GM12891 (cell line): ENCODE data around the gene IFI44L.

Experiments used
- PAX5 ChIP-seq: IDR thresholded peaks from 2 replicates; pipeline ENCODE4 v1.6.1; 2011; ENCODE audit warnings: low read length, moderate library complexity, mild to moderate bottlenecking; ENCODE audit not compliant: insufficient read depth, severe bottlenecking
- POLR2A ChIP-seq: IDR thresholded peaks from 2 replicates; pipeline ENCODE4 v1.6.1; 2011; ENCODE audit warnings: low read depth, low read length, control low read depth
- POLR2AphosphoS5 ChIP-seq: IDR thresholded peaks from 2 replicates; pipeline ENCODE4 v1.6.1; 2011; ENCODE audit warnings: low read depth, low read length, control low read depth
- POU2F2 ChIP-seq: IDR thresholded peaks from 2 replicates; pipeline ENCODE4 v1.6.1; 2011; ENCODE audit warnings: low read depth, mild to moderate bottlenecking, control low read depth, low read length, moderate library complexity
- SPI1 ChIP-seq: IDR thresholded peaks from 2 replicates; pipeline ENCODE4 v1.6.1; 2011; ENCODE audit warnings: low read depth, low read length, control low read depth
- TAF1 ChIP-seq: IDR thresholded peaks from 2 replicates; pipeline ENCODE4 v1.6.1; 2011; ENCODE audit warnings: low read depth, low read length, control low read depth

DNA sequence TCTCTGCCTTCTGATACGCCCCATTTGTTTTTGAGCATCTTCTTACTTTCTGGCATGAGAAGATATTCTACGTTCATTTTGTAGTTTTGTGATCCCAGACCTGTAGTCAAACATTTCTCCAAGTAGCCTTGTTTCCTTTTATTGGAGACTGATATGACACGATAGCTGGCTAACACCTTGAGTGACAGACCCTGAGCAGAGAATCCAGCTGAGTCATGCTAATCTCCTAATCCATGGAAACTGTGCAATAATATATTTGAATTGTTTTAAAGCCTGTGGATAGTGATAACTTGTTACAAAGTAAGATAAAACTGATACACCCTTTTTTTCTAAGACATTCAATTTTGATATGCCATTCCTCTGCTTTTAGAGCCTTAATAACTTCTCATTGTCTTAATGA lies 1.2 kb upstream of the IFI44L start:
- TF ChIP-seq POLR2A = no peak
- no peak for TF ChIP-seq TAF1
- no peak for TF ChIP-seq POLR2AphosphoS5
- TF ChIP-seq PAX5 = no peak
- TF ChIP-seq SPI1 = no peak
- TF ChIP-seq POU2F2 = no peak
